ENCODE data around the gene AGL. TPM values are rescaled to one million over a fixed set of nuclear protein-coding genes. Genes with fewer than 3 reads are reported as not detected.
"Not testable (repeated sequence)": the region's sequence is repeated elsewhere in the genome, so short reads cannot be mapped to it uniquely, and the experiment has no call there.

Gene AGL
- total RNA-seq, 2 experiments from 2014 or later, result 12.1 to 15.1 TPM

DNA sequence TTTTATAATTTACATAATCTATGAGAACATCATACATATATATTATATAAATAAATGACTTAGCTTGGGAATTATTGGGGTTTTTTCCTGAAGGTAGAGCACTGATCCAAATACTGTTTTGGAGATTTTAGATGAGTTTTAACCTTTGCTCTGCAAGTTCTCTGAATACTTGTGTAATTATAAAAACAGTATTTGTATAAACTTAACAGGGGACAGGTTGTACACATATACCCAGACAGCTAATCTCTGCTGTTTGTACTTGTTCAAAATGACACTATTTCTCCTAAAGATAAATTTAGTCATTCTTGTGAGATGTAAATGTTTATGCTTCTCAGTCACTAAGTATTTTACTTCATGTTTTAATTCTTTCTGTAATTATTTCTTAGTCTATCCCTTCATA, 8.7 kb downstream of the AGL start:
- no peak for DNase-seq
- ATAC-seq, result no peak
- Mint-ChIP-seq H3K27me3 (no peaks in the 10 kb centered on the region), H3K36me3 (peaks cover 32% of the 10 kb centered on the region), H3K27ac (no peak overlapping the region), H3K4me3 (no peak overlapping the region), H3K4me1 (no peaks in the 10 kb centered on the region), H3K9me3 (ENCODE audit: low read depth) (peaks cover 2% of the 10 kb centered on the region)
- CTCF ChIA-PET, result no interaction called here

- Mint-ChIP-seq H3K4me1 (no peaks in the 10 kb centered on the region), H3K36me3 (peaks cover 32% of the 10 kb centered on the region), H3K9me3 (ENCODE audit: low read depth) (peaks cover 2% of the 10 kb centered on the region), H3K27me3 (no peaks in the 10 kb centered on the region), H3K27ac (no peak overlapping the region), H3K4me3 (no peak overlapping the region)
- DNase-seq, result no peak
- CTCF ChIA-PET, result no interaction called here
- no peak for ATAC-seq
Observed at GRCh38 chr1:99860703-99861102, 10.5 kb downstream of the AGL start.

DNA sequence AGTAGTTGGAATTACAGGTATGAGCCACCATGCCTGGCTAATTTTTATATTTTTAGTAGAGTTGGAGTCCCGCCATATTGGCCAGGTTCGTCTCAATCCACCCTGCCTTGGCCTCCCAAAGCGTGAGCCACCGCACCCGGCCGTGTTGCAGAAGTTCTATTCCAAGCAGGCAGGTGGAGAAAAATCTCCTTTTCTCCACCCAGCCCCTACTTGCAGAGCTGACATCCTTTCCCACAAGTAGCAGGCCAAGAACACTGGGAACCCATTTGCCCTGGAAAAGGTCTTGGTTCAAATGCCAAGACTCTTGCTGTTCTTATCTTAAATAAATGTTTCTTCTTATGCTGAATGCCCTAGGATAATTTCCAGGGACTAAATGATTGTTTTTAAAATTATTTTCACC, 17.5 kb downstream of the AGL start:
- CTCF ChIA-PET, result no interaction called here
- DNase-seq, result no peak
- H3K27me3 Mint-ChIP-seq, result no peaks in the 10 kb centered on the region
- no peak overlapping the region for H3K27ac Mint-ChIP-seq
- no peak for ATAC-seq
- peaks cover 16% of the 10 kb centered on the region for H3K36me3 Mint-ChIP-seq
- no peak overlapping the region for H3K4me3 Mint-ChIP-seq
- no peaks in the 10 kb centered on the region for H3K9me3 Mint-ChIP-seq (ENCODE audit: low read depth)
- H3K4me1 Mint-ChIP-seq, result no peaks in the 10 kb centered on the region

GRCh38 chr1:99869304-99869703, 19.1 kb downstream of the AGL start:
- H3K9me3 Mint-ChIP-seq (ENCODE audit: low read depth), result no peaks in the 10 kb centered on the region
- H3K4me1 Mint-ChIP-seq, result no peaks in the 10 kb centered on the region
- no peaks in the 10 kb centered on the region for H3K27me3 Mint-ChIP-seq
- no peak overlapping the region for H3K27ac Mint-ChIP-seq
- H3K4me3 Mint-ChIP-seq, result no peak overlapping the region
- peaks cover 11% of the 10 kb centered on the region for H3K36me3 Mint-ChIP-seq
- CTCF ChIA-PET, result no interaction called here
- ATAC-seq (no peak), DNase-seq (no peak)

DNA sequence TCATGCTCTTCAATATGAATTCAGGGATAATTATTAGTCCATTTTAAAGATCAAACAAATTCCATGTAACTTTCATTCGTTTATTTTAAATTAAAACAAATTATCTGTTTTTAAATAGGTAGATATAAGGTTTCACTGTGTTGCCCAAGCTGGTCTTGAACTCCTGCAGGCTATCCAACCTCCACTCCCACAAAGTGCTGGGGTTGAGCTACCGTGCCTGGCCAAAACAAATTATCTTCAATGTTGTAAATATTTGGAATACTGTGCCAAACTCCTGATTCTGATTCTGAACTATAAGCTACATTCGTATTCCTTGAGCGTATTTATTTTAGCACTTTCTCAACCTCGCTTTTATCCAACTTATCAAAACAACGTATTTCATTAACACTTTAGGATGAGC, 19.6 kb downstream of the AGL start:
- H3K4me3 Mint-ChIP-seq, result no peak overlapping the region
- ATAC-seq, result no peak
- H3K27me3 Mint-ChIP-seq, result no peaks in the 10 kb centered on the region
- H3K4me1 Mint-ChIP-seq, result no peaks in the 10 kb centered on the region
- DNase-seq, result no peak
- H3K36me3 Mint-ChIP-seq, result peaks cover 7% of the 10 kb centered on the region
- H3K27ac Mint-ChIP-seq, result no peak overlapping the region
- CTCF ChIA-PET, result no interaction called here
- no peaks in the 10 kb centered on the region for H3K9me3 Mint-ChIP-seq (ENCODE audit: low read depth)

DNA sequence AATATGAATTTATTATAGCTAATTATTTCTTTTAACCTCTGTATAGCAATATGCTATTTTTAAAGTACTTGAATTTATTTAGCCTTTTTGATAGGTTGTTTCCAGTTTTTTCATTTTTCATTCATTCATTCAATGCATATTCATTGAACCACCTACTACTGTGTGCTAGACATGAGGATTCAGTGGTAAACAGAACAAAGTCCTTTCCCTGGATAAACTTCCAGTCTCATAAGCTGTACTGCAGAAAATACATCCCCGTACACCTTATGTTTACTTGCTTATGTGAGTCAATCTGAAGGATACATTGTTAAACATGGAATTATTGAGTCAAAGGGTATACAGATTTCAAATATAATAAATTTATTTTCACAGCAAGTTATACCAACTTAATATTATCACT, 21.9 kb downstream of the AGL start:
- Mint-ChIP-seq H3K9me3 (ENCODE audit: low read depth) (no peaks in the 10 kb centered on the region), H3K36me3 (peaks cover 10% of the 10 kb centered on the region), H3K27me3 (no peaks in the 10 kb centered on the region), H3K4me1 (no peaks in the 10 kb centered on the region), H3K4me3 (no peak overlapping the region), H3K27ac (no peak overlapping the region)
- CTCF ChIA-PET, result no interaction called here
- no peak for ATAC-seq
- no peak for DNase-seq

GRCh38 chr1:99877568-99877967, 27.4 kb downstream of the AGL start:
- Mint-ChIP-seq H3K4me1 (no peaks in the 10 kb centered on the region), H3K27me3 (no peaks in the 10 kb centered on the region), H3K4me3 (no peak overlapping the region), H3K9me3 (ENCODE audit: low read depth) (no peaks in the 10 kb centered on the region), H3K36me3 (peaks cover 18% of the 10 kb centered on the region), H3K27ac (no peak overlapping the region)
- CTCF ChIA-PET, result no interaction called here
- no peak for ATAC-seq
- no peak for DNase-seq

DNA sequence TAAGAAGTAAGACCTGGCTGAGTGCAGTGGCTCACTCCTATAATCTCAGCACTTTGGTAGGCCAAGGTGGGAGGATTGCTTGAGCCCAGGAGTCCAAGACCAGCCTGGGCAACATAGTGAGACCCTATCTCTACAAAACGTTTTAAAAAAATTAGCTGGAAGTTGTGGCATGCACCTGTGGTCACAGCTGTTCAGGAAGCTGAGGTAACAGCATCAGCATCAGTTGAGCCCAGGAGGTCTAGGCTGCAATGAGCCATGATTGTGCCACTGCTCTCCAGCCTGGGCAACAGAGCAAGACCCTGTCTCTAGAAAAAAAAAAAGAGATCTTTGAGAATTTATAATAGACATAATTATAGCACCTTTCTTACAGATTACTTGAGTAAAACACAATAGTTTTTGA, 36.0 kb downstream of the AGL start:
- ATAC-seq (no peak), DNase-seq (no peak)
- no peaks in the 10 kb centered on the region for H3K27me3 Mint-ChIP-seq
- CTCF ChIA-PET, result interaction anchor here (0.6 kb wide), 1 partner anchor 86 kb away, joined by 3 read pairs; no protein-coding TSS in a partner anchor
- peaks cover 2% of the 10 kb centered on the region for H3K4me1 Mint-ChIP-seq
- H3K4me3 Mint-ChIP-seq, result no peak overlapping the region
- H3K36me3 Mint-ChIP-seq, result peaks cover 40% of the 10 kb centered on the region
- no peak overlapping the region for H3K27ac Mint-ChIP-seq
- no peaks in the 10 kb centered on the region for H3K9me3 Mint-ChIP-seq (ENCODE audit: low read depth)

DNA sequence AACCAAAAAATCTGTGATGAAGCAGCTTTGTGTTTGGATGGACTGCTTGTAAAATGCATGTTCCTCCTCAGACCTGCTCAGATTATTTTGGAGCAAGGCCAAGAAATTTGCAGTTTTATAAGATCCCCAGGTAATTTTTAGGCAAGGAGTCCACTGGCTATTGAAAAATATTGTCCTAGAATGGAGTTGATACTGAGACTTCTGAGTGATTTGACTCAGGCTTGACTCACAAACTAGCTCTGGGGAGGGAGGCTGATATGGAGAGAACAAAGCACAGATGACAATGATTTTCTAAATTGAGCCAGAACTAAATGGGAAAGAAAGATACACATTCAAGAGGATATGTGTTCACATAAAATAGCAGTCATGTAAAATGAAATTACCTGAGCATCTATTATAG, 36.7 kb downstream of the AGL start:
- Mint-ChIP-seq H3K9me3 (ENCODE audit: low read depth) (no peaks in the 10 kb centered on the region), H3K4me3 (no peak overlapping the region), H3K36me3 (peaks cover 36% of the 10 kb centered on the region), H3K27ac (no peak overlapping the region), H3K4me1 (peaks cover 2% of the 10 kb centered on the region), H3K27me3 (no peaks in the 10 kb centered on the region)
- CTCF ChIA-PET, result interaction anchor here (1.3 kb wide), 1 partner anchor 8 kb away, joined by 3 read pairs; no protein-coding TSS in a partner anchor
- DNase-seq (no peak), ATAC-seq (no peak)

DNA sequence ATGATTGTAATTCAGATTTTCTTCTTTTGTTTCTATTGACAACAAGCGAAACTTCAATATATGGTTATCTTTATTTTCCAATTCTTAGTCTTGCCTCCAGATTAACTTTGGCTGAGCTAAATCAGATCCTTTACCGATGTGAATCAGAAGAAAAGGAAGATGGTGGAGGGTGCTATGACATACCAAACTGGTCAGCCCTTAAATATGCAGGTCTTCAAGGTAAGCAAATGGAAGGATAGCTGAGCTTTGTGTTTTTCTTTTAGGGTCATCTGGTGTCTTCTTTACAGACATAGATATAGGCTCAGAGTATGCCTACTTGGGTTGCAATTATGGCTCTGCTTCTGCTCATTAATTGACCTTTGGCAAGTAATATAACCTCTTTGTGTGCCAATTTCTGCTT, 37.7 kb downstream of the AGL start:
- CTCF ChIA-PET, result interaction anchor here (1.3 kb wide), 1 partner anchor 9 kb away, joined by 3 read pairs; no protein-coding TSS in a partner anchor
- Mint-ChIP-seq H3K36me3 (peaks cover 37% of the 10 kb centered on the region), H3K9me3 (ENCODE audit: low read depth) (no peaks in the 10 kb centered on the region), H3K27me3 (no peaks in the 10 kb centered on the region), H3K4me3 (no peak overlapping the region), H3K27ac (no peak overlapping the region), H3K4me1 (peaks cover 2% of the 10 kb centered on the region)
- DNase-seq (no peak), ATAC-seq (no peak)

DNA sequence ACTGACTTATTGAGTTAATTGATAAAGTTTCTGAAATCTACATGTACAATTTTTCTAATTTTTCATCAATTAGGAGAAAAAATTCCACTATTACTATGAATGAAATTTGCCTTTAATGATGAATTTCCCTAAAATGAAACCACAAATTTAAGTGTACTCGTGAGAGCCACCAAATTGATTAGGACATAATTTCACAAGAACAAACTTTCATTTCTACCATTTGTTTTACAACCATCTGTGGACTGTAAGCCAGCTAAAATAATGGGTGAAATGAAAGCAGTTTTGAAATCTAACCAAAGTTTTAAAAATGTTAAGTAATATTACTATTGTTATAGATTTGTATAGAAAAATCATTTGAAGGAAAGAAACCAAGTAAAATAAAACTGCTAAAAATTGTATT, 41.8 kb downstream of the AGL start:
- ATAC-seq, result no peak
- Mint-ChIP-seq H3K27me3 (no peaks in the 10 kb centered on the region), H3K4me1 (no peaks in the 10 kb centered on the region), H3K9me3 (ENCODE audit: low read depth) (no peaks in the 10 kb centered on the region), H3K36me3 (peaks cover 22% of the 10 kb centered on the region), H3K4me3 (no peak overlapping the region), H3K27ac (no peak overlapping the region)
- no peak for DNase-seq
- CTCF ChIA-PET, result no interaction called here

DNA sequence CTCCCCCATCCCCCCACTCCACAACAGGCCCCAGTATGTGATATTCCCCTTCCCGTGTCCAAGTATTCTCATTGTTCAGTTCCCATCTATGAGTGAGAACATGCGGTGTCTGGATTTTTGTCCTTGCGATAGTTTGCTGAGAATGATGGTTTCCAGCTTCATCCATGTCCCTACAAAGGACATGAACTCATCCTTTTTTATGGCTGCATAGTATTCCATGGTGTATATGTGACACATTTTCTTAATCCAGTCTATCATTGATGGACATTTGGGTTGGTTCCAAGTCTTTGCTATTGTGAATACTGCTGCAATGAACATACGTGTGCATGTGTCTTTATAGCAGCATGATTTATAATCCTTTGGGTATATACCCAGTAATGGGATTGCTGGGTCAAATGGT, 53.1 kb downstream of the AGL start:
- H3K9me3 Mint-ChIP-seq (ENCODE audit: low read depth); ATAC-seq; DNase-seq; H3K27ac Mint-ChIP-seq; H3K4me3 Mint-ChIP-seq; H3K4me1 Mint-ChIP-seq; H3K27me3 Mint-ChIP-seq; CTCF ChIA-PET: not testable (repeated sequence)
- H3K36me3 Mint-ChIP-seq, result peaks cover 47% of the 10 kb centered on the region

- H3K36me3 Mint-ChIP-seq, result peaks cover 48% of the 10 kb centered on the region
- ATAC-seq, result no peak
- no peaks in the 10 kb centered on the region for H3K27me3 Mint-ChIP-seq
Observed at GRCh38 chr1:99906535-99906934, 56.4 kb downstream of the AGL start.

GRCh38 chr1:99917214-99917613, 67.1 kb downstream of the AGL start:
- H3K4me3 Mint-ChIP-seq, result no peak overlapping the region
- no peaks in the 10 kb centered on the region for H3K9me3 Mint-ChIP-seq (ENCODE audit: low read depth)
- no peak overlapping the region for H3K27ac Mint-ChIP-seq
- H3K4me1 Mint-ChIP-seq, result peaks cover 2% of the 10 kb centered on the region
- ATAC-seq, result no peak
- CTCF ChIA-PET, result no interaction called here
- peaks cover 15% of the 10 kb centered on the region for H3K36me3 Mint-ChIP-seq
- DNase-seq, result no peak
- H3K27me3 Mint-ChIP-seq, result no peaks in the 10 kb centered on the region

More at GRCh38 chr1:99906535-99906934, 56.4 kb downstream of the AGL start:
- CTCF ChIA-PET, result no interaction called here
- H3K9me3 Mint-ChIP-seq (ENCODE audit: low read depth), result peaks cover 6% of the 10 kb centered on the region
- DNase-seq, result no peak
- H3K27ac Mint-ChIP-seq, result no peak overlapping the region
- H3K4me1 Mint-ChIP-seq, result peaks cover 4% of the 10 kb centered on the region
- H3K4me3 Mint-ChIP-seq, result no peak overlapping the region

GRCh38 chr1:99919220-99919619, 69.1 kb downstream of the AGL start:
- no peaks in the 10 kb centered on the region for H3K9me3 Mint-ChIP-seq (ENCODE audit: low read depth)

More at GRCh38 chr1:99919220-99919619, 69.1 kb downstream of the AGL start:
- DNase-seq (no peak), ATAC-seq (no peak)
- CTCF ChIA-PET, result no interaction called here
- Mint-ChIP-seq H3K36me3 (peaks cover 10% of the 10 kb centered on the region), H3K4me3 (no peak overlapping the region), H3K4me1 (peaks cover 2% of the 10 kb centered on the region), H3K27me3 (no peaks in the 10 kb centered on the region), H3K27ac (no peak overlapping the region)
